Right lobe of liver (tissue), 4 donors: Measurements from ENCODE around the gene ATG101.

Experiments
- CTCF ChIP-seq, 4 donors: fragments of 200-600 bp in 3 of 4; fragments of 450-650 bp in 1 of 4; IDR thresholded peaks; one replicate each; pipeline versions ENCODE4 v1.5.1 to v1.8.0; 2016 to 2022; ENCODE audit warnings: antibody characterized with exemption in 4 of 4, mild to moderate bottlenecking in 2 of 4
- POLR2A ChIP-seq: fragments of 450-650 bp; IDR thresholded peaks from one replicate; pipeline ENCODE4 v1.6.1; 2017; ENCODE audit warnings: antibody characterized with exemption, mild to moderate bottlenecking
- donor health status: DM: no; HTN: no; CAD: no.
- donor health status: DM: no; HTN: no; CAD: no.
- donor health status: DM: no; HTN: yes; CAD: no.

DNA sequence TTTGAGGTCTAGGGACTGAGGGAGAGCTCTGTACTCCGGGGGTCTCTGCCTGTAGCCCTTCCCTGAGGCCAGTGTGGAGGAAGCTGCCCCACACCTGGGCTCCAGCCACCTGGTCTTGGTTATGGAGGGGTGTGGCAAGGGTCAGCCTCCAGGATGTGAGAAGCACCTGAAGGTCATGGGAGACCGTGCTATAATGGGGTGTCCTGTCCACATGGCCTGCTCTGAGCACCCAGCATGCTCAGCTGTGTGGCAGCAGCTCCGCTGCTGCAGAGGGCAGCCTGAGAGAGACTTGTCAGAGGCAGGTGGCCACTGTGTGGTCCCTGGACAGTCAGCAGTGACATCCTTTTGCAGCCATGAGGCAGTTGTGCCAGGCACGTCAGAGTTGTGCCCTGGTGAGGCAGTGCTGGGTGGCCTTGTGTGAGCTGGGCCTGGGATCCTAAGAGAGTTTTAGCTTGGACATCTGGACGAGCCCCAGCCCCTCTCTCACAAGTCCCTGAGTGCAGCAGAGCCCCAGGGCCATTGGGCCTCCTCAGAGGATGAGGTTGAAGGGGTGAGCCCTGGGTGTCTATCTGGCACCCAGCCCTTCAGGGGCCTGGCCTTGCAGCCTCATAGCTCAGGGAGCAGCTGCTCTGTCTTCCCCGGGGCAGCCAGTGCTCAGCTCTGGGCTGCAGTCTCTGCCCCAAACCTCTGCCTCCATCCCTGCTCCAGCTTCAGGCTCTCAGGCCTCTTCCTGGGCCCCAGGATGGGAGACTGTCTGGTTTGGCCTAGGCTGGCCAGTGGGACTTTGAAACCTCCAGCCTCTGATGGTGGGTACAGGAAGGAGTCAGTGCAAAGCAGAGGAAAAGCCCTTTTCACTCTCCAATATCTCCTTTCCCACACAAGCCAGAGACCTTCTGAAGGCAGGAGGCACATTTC lies 7.4 kb upstream of the ATG101 start:
- TF ChIP-seq CTCF (IDR thresholded peaks at IDR 0.05) (no peak), POLR2A (no peak)
